ENCODE results near the gene TACC2.
"Not testable (repeated sequence)": the region's sequence is repeated elsewhere in the genome, so short reads cannot be mapped to it uniquely, and the experiment has no call there.

Gene TACC2

DNA sequence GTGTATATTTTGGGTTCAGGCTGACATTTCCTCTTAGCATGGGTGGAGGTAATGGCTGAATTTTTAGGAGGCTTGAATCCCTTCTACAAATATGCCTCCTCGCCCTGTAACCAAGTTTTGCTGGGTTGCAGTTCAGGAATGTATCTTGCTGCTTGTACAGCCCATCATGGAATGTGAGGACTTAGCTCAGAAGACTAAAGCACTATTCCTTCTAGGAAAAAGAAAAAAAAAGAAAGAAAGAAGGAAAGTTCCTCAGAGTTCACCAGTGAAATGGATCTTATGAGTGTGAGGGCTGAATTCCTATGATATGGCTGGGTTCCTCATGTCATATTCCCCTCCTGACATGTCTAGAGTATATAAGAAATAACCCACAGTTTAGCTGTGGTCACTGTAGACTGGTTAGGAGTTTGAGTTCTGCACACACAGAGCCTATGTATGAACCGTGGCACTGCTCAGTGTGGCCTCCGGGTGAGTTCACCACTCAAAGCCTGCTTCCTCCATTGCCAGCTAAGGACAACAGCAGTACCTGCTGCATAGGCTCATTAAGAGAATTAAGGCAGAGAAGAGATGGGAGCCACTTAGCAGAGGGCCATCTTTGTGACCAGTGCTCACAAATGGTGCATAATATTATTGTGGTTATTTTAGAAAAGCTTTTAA lies 114.0 kb downstream of the TACC2 start:
- no peak overlapping the region for H3K4me3 ChIP-seq (ENCODE audit: low read depth, low read length)
- TF ChIP-seq, protein P1, sequence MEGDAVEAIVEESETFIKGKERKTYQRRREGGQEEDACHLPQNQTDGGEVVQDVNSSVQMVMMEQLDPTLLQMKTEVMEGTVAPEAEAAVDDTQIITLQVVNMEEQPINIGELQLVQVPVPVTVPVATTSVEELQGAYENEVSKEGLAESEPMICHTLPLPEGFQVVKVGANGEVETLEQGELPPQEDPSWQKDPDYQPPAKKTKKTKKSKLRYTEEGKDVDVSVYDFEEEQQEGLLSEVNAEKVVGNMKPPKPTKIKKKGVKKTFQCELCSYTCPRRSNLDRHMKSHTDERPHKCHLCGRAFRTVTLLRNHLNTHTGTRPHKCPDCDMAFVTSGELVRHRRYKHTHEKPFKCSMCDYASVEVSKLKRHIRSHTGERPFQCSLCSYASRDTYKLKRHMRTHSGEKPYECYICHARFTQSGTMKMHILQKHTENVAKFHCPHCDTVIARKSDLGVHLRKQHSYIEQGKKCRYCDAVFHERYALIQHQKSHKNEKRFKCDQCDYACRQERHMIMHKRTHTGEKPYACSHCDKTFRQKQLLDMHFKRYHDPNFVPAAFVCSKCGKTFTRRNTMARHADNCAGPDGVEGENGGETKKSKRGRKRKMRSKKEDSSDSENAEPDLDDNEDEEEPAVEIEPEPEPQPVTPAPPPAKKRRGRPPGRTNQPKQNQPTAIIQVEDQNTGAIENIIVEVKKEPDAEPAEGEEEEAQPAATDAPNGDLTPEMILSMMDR (conservative IDR thresholded peaks at IDR 0.05; ENCODE audit: low read depth, low read length), result no peak
- DNase-seq (ENCODE audit: low read depth), result peak; percentile 54

DNA sequence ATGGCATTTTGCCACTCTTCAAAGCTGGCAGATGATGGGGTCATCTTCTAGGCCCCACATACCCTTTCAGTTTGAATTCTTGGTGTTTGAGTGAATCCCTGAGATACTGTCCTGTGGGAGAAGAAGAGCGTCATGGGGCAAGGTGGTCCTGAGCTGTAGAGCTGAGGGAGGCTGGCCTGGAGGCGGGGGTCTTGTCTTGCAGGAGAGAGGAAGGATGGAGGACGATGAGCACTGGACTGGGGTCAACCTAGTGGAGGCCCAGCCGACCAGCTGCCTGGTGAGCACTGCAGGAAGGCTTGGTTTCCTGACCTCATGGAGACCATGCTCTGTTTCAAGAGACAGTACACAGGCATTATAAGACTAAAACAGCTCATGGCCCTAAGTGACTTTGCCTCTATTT lies 114.6 kb downstream of the TACC2 start:
- TF ChIP-seq, protein P1 (conservative IDR thresholded peaks at IDR 0.05; ENCODE audit: low read depth, low read length), result no peak
- no peak for DNase-seq (ENCODE audit: low read depth)
- no peak overlapping the region for H3K4me3 ChIP-seq (ENCODE audit: low read depth, low read length)

DNA sequence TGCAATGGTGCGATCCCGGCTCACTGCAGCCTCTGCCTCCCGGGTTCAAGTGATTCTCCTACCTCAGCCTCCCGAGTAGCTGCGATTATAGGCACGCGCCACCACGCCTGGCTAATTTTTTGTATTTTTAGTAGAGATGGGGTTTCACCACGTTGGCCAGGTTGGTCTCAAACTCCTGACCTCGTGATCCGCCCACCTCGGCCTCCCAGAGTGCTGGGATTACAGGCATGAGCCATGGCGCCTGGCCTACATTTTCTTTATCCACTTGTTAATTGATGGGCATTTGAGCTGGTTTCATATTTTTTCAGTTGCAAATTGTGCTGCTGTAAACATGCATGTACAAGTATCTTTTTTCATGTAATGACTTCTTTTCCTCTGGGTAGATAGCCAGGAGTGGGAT lies 119.8 kb downstream of the TACC2 start:
- DNase-seq (ENCODE audit: low read depth); H3K4me3 ChIP-seq (ENCODE audit: low read depth, low read length): not testable (repeated sequence)

DNA sequence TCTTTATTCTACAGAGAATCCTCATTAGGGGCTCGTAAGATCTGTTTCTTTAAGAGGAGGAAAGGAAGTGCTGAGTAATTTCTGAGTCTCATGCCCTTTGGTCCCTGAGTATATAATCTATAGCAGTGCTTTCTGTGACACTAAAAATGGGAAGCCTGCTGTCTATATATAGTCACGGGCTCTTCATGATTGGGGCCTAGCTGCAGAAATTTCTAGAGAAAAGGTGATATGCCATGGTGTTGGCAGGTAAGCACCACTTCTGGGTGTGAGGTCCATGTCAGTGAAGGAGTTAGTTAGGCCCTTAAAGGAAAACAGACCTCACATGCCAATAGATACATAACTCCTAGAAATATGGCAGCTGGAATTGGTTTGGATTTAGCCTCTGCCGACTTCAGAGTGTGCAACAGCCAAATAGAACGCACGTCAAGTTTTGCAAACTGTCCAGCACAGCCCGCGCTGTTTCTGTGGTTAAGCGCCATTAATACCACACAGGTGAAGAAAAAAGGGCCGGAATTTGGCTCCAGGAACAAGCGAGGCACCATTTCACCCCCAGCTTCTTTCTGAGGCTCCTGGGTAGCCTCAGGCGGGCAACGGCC lies 123.2 kb downstream of the TACC2 start:
- DNase-seq (ENCODE audit: low read depth), result peak; percentile 44
- peak overlapping the region; percentile 74 for H3K4me3 ChIP-seq (ENCODE audit: low read depth, low read length)
- TF ChIP-seq, protein P1 (conservative IDR thresholded peaks at IDR 0.05; ENCODE audit: low read depth, low read length), result no peak

DNA sequence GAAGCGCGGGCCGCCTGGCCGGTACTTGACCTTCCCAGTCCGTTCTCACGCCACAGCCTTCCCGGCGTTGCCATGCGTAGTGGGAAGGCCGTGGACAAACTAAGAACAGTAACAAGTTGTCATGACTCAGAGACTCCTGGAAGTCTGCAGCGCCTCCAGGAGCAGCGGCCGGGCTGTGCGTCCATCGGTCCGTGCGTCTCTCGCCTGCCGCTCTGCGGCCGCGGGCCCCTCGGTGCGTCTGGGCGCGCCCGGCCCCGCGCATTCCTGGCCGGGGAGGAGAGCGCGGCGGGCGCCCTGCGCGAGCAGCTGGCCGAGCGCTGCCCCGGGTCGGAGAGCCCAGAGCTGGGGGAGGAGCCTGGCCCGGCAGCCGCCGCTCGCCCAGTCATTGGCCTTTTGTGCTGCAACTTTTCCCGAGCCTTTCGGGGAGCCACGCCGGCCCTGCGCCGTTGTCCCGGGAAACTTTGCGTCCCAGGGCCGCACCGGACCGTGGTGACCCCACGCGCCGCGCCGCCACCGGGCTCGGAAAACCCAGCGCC lies 123.7 kb downstream of the TACC2 start:
- TF ChIP-seq, protein P1 (conservative IDR thresholded peaks at IDR 0.05; ENCODE audit: low read depth, low read length), result peak; percentile 56
- H3K4me3 ChIP-seq (ENCODE audit: low read depth, low read length), result peak overlapping the region; percentile 74
- peak; percentile 93 for DNase-seq (ENCODE audit: low read depth)

DNA sequence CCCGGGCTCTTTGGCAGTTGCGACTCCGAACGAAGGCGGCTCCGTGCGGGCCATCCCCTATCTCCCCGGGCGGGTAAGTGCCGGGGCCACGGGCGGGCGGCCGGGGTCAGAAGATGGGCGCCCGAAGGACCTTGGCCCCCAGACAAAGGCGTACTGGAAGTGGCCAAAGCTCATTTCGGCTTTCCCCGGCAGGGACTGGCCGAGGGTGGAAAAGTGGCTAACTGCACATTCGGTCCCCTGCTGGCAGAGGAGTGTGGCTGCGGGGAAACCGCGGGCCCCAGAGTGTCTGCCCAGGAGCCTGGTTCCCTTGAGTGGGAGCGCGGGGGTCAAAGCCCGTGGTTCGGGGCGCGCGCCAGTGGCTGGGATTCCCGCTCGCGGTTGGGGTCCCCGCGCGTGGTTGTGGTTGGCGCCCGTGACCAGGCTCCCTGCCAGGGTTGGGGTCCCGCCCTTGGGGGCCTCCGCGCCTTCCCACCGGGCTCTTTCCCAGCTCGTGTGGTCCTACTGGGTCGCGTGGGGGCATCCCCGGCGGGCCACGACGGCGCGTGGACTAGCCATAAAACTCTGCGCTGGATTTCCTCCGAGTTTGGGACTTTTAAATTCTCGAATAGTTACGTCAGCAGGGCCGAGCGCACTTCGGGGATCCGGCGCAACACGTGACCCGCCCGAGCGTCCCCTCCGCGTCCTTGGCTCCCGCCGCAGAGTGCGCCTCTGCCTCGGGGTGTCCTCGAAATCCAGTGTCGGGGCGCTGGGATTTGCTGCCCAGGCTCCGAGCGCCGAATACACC lies 124.4 kb downstream of the TACC2 start:
- TF ChIP-seq, protein P1 (conservative IDR thresholded peaks at IDR 0.05; ENCODE audit: low read depth, low read length), result peak; percentile 65
- peak overlapping the region; percentile 74 for H3K4me3 ChIP-seq (ENCODE audit: low read depth, low read length)
- DNase-seq (ENCODE audit: low read depth), result peak; percentile 66
